ENCODE measurements around the gene ZPR1. TPM values are rescaled to one million over a fixed set of nuclear protein-coding genes. Genes with fewer than 3 reads are reported as not detected.

The ZPR1 gene
- total RNA-seq, 2 experiments from 2014 or later, result 117 to 118 TPM

GRCh38 chr11:116778556-116778955 is 9.3 kb downstream of the ZPR1 start:
- intact Hi-C loops (cut with DNase I, micrococcal nuclease), result no loop called here
- peaks cover 11% of the 10 kb centered on the region for H3K4me1 Mint-ChIP-seq (ENCODE audit: low read depth)

GRCh38 chr11:116777056-116777455 is 10.8 kb downstream of the ZPR1 start:
- peaks cover 53% of the 10 kb centered on the region for H3K36me3 ChIP-seq (ENCODE audit: insufficient read depth, low read length)
- peaks cover 10% of the 10 kb centered on the region for H3K4me1 ChIP-seq (ENCODE audit: insufficient read depth, low read length)
- DNase-seq (no peak), ATAC-seq (ENCODE audit: poor library complexity) (no peak)
- POLR2A ChIA-PET, result interaction anchor here (1.3 kb wide), 1 partner anchor 11 kb away, joined by 5 read pairs; the partner anchor contains the start of gene ZPR1
- no peak overlapping the region for H3K27ac ChIP-seq (ENCODE audit: low read depth in 1 of 2, low read length in 2 of 2)
- H3K27me3 ChIP-seq (ENCODE audit: control insufficient read depth in 1 of 2, insufficient read depth in 2 of 2, low read length in 2 of 2), result no peaks in the 10 kb centered on the region
- Mint-ChIP-seq H3K36me3 (ENCODE audit: low read depth) (peaks cover 83% of the 10 kb centered on the region), H3K27ac (peak overlapping the region; percentile 5), H3K27me3 (no peaks in the 10 kb centered on the region), H3K4me1 (ENCODE audit: low read depth) (peaks cover 26% of the 10 kb centered on the region), H3K4me3 (no peak overlapping the region), H3K9me3 (no peaks in the 10 kb centered on the region)
- CTCF ChIA-PET, result interaction anchor here (1.1 kb wide), 1 partner anchor 14 kb away, joined by 3 read pairs; the partner anchor contains the start of gene APOA5
- no peaks in the 10 kb centered on the region for H3K9me3 ChIP-seq (ENCODE audit: control insufficient read depth in 1 of 2, insufficient read depth in 1 of 2, low read length in 2 of 2)
- no peak for TF ChIP-seq CTCF (IDR thresholded peaks at IDR 0.05)
- H3K4me3 ChIP-seq (ENCODE audit: low read length), result no peak overlapping the region
- intact Hi-C loops (cut with DNase I, micrococcal nuclease), result no loop called here

More at GRCh38 chr11:116778556-116778955, 9.3 kb downstream of the ZPR1 start:
- TF ChIP-seq CTCF (IDR thresholded peaks at IDR 0.05), result no peak
- Histone ChIP-seq H3K9me3 (ENCODE audit: control insufficient read depth in 1 of 2, insufficient read depth in 1 of 2, low read length in 2 of 2) (no peaks in the 10 kb centered on the region), H3K36me3 (ENCODE audit: insufficient read depth, low read length) (peaks cover 68% of the 10 kb centered on the region), H3K27me3 (ENCODE audit: control insufficient read depth in 1 of 2, insufficient read depth in 2 of 2, low read length in 2 of 2) (no peaks in the 10 kb centered on the region), H3K4me3 (ENCODE audit: low read length) (no peak overlapping the region), H3K4me1 (ENCODE audit: insufficient read depth, low read length) (peaks cover 5% of the 10 kb centered on the region), H3K27ac (ENCODE audit: low read depth in 1 of 2, low read length in 2 of 2) (no peak overlapping the region)
- no peak overlapping the region for H3K4me3 Mint-ChIP-seq
- no peaks in the 10 kb centered on the region for H3K27me3 Mint-ChIP-seq
- no peaks in the 10 kb centered on the region for H3K9me3 Mint-ChIP-seq
- no peak for ATAC-seq (ENCODE audit: poor library complexity)
- POLR2A ChIA-PET, result no interaction called here
- no peak overlapping the region for H3K27ac Mint-ChIP-seq
- H3K36me3 Mint-ChIP-seq (ENCODE audit: low read depth), result peaks cover 83% of the 10 kb centered on the region
- DNase-seq, result no peak
- CTCF ChIA-PET, result no interaction called here

DNA sequence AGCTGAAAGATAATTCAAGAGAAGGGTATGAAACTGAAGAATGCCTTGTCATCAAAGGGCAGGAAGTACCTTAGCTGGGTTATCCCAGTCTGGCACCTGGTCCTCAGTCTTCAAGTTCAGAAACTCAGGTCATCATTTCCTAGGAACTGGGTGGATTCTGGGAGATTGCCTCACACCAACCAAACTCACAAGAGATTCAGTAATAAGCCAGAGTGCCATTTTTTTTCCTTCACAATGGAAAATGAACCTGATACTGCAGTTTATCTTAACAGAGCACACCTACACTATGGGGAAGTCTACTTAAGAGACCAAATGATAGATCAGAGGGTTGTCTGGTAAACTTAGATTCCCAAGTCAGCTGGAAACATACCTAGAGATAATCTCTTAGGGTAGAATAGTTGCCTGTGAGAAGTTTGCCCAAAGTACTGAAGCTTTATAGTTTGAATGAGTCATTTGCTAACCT is 11.3 kb downstream of the ZPR1 start:
- no peak for ATAC-seq (ENCODE audit: poor library complexity)
- Histone ChIP-seq H3K36me3 (ENCODE audit: insufficient read depth, low read length) (peaks cover 50% of the 10 kb centered on the region), H3K27ac (ENCODE audit: low read depth in 1 of 2, low read length in 2 of 2) (no peak overlapping the region), H3K4me3 (ENCODE audit: low read length) (no peak overlapping the region), H3K27me3 (ENCODE audit: control insufficient read depth in 1 of 2, insufficient read depth in 2 of 2, low read length in 2 of 2) (no peaks in the 10 kb centered on the region), H3K4me1 (ENCODE audit: insufficient read depth, low read length) (peaks cover 15% of the 10 kb centered on the region), H3K9me3 (ENCODE audit: control insufficient read depth in 1 of 2, insufficient read depth in 1 of 2, low read length in 2 of 2) (no peaks in the 10 kb centered on the region)
- Mint-ChIP-seq H3K36me3 (ENCODE audit: low read depth) (peaks cover 78% of the 10 kb centered on the region), H3K27me3 (no peaks in the 10 kb centered on the region), H3K27ac (peak overlapping the region; percentile 43), H3K4me1 (ENCODE audit: low read depth) (peaks cover 31% of the 10 kb centered on the region), H3K9me3 (no peaks in the 10 kb centered on the region), H3K4me3 (no peak overlapping the region)
- DNase-seq, result no peak
- TF ChIP-seq CTCF (IDR thresholded peaks at IDR 0.05), result no peak
- intact Hi-C loops (cut with DNase I, micrococcal nuclease), result no loop called here
- POLR2A ChIA-PET, result interaction anchor here (1.3 kb wide), 1 partner anchor 11 kb away, joined by 5 read pairs; the partner anchor contains the start of gene ZPR1
- CTCF ChIA-PET, result interaction anchor here (1.1 kb wide), 1 partner anchor 15 kb away, joined by 3 read pairs; the partner anchor contains the start of gene APOA5
